RWPE1 (cell line): Measurements from ENCODE around the gene WAC.

Experiments used
- CTCF ChIA-PET: fragments of 350-600 bp; sonication (Branson Sonifier 250); formaldehyde crosslinking; extraction: SDS; loops from one replicate; lab custom pipeline; 2021; lab: Yijun Ruan, JAX
- POLR2A ChIA-PET: fragments of 400-600 bp; formaldehyde crosslinking; extraction: SDS; loops from one replicate; lab custom pipeline; 2020; ENCODE audit warnings: antibody characterized with exemption; ENCODE audit not compliant: low non-redundant PET; lab: Yijun Ruan, JAX
- DNase-seq: peaks from one replicate; pipeline ENCODE4 v3.0.0; 2012; ENCODE audit warnings: low spot score
- H3K27ac ChIP-seq: fragments of 450-650 bp; 2 replicates; pipeline ENCODE4 v1.5.1; 2017
- TF ChIP-seq, protein P1 (sequence below): fragments of 450-650 bp; conservative IDR thresholded peaks from 2 replicates; pipeline ENCODE4 v1.5.1; 2017; ENCODE audit warnings: low read depth, mild to moderate bottlenecking

Gene WAC

DNA sequence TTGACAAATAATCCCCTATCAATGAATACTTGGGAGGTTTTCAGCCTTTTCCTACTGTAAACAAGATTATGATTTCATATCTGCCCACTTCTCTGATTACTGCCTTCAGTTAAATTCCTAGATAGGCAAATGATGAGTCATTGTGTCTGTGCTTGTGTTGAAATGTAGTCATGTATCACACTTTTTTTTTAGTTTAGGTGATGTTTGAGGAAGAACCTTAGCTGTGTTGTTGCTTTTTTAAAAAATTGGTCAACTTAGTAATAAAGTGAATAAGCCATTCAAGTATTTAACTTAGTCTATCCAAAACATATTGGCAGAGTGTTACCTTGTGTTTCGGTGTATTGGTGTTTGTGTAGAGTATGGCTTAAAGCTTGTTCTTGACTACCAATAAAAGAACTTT lies 60.0 kb downstream of the WAC start:
- DNase-seq = peak; percentile 67
- TF ChIP-seq, protein P1, sequence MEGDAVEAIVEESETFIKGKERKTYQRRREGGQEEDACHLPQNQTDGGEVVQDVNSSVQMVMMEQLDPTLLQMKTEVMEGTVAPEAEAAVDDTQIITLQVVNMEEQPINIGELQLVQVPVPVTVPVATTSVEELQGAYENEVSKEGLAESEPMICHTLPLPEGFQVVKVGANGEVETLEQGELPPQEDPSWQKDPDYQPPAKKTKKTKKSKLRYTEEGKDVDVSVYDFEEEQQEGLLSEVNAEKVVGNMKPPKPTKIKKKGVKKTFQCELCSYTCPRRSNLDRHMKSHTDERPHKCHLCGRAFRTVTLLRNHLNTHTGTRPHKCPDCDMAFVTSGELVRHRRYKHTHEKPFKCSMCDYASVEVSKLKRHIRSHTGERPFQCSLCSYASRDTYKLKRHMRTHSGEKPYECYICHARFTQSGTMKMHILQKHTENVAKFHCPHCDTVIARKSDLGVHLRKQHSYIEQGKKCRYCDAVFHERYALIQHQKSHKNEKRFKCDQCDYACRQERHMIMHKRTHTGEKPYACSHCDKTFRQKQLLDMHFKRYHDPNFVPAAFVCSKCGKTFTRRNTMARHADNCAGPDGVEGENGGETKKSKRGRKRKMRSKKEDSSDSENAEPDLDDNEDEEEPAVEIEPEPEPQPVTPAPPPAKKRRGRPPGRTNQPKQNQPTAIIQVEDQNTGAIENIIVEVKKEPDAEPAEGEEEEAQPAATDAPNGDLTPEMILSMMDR = no peak
- ChIA-PET CTCF (no interaction called here), POLR2A (no interaction called here)
- no peak overlapping the region for H3K27ac ChIP-seq

DNA sequence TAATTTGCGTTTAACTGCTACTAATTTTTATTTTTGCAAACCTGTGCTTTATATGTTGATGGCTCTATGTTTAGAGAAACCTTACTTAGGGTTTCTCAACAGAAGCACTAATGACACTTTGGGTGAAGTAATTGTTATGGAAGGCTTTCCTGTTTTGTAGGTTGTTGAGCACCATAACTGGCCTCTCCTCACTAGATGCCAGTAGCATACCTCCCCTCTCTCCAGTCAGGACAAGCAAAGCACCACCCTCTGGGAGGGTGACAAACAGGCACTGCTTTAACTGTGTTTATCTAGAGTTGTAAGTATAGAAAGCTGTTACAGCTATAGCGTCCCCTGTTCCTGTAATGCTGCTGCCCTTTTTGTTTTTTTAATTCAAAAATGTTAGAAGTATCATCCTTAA lies 60.9 kb downstream of the WAC start:
- POLR2A ChIA-PET = no interaction called here
- DNase-seq = no peak

DNA sequence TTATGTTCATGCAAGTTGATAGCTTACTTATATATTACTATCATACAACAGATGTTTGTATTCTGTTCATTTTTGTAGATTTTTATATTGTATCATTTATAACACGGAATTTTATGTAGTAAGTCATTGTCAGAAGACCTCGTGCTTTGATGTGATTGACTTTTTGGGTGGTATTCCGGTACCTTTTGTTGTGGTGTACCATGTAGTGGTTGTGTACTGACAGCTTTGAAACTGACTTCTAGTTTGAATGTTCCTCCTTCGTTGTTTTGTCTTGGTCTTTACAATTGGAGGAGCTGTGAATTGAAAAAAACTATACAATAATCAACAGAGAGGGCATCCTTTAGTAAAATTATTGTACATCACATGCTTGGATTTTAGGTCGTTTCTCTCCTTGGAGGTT lies 61.5 kb downstream of the WAC start:
- ChIA-PET POLR2A (no interaction called here), CTCF (no interaction called here)
- no peak overlapping the region for H3K27ac ChIP-seq
- TF ChIP-seq, protein P1 = no peak
- DNase-seq = no peak

More for the DNA sequence above, 60.9 kb downstream of the WAC start:
- CTCF ChIA-PET = interaction anchor here (0.7 kb wide), 1 partner anchor 569 kb away, joined by 5 read pairs; no protein-coding TSS in a partner anchor
- TF ChIP-seq, protein P1 = no peak
- no peak overlapping the region for H3K27ac ChIP-seq

DNA sequence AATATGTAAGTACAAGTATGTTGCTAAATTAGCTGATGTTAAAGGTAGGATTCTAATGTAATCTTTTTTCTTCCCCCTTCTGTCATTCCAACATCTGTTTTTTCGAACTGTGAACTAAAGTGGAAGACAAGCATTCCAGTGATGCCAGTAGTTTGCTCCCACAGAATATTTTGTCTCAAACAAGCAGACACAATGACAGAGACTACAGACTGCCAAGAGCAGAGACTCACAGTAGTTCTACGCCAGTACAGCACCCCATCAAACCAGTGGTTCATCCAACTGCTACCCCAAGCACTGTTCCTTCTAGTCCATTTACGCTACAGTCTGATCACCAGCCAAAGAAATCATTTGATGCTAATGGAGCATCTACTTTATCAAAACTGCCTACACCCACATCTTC lies 62.7 kb downstream of the WAC start:
- ChIA-PET POLR2A (no interaction called here), CTCF (no interaction called here)
- TF ChIP-seq, protein P1 = no peak
- H3K27ac ChIP-seq = no peak overlapping the region
- DNase-seq = no peak

DNA sequence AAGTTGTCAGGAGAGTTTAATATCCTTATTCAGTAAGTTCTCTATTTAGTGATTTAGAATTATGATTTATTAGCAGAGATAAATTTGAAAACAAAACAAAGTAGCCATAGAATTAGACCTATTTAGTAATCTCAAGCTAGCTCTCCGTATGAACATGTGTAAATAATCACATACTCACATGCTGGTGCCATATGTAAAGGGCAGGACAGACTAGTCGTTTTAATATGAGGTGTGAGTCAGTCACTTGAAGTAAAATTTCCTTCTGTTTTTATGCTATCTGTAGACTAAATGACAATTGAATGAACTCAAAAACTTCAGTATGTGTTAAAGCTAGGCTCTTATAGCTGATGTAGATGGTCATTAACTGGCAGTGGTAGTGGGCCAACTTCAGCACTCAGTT lies 67.1 kb downstream of the WAC start:
- POLR2A ChIA-PET = no interaction called here
- no peak overlapping the region for H3K27ac ChIP-seq
- CTCF ChIA-PET = interaction anchor here (0.6 kb wide), 2 partner anchors 19 to 53 kb away, joined by 4 to 6 read pairs; no protein-coding TSS in a partner anchor
- no peak for DNase-seq
- TF ChIP-seq, protein P1 = no peak

DNA sequence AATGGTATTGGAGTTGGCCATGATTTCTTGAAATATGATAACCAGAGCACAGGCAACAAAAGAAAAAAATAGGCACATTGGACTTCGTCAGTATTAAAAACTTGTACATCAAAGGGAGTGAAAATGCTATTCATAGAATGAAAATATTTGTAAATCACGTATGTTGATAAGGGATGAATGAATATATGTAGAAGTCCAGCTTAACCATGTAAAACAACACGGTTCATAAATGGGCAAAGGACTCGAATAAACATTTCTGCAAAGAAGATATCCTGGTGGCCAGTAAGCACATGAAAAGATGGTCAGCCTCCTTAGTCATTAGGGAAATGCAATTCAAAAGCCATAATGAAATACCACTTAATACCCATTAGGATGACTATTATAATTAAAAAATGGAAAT lies 68.1 kb downstream of the WAC start:
- H3K27ac ChIP-seq = no peak overlapping the region
- TF ChIP-seq, protein P1 = no peak
- no peak for DNase-seq
- POLR2A ChIA-PET = no interaction called here
- CTCF ChIA-PET = interaction anchor here (0.7 kb wide), 1 partner anchor 1031 kb away, joined by 3 read pairs; no protein-coding TSS in a partner anchor
